Kidney epithelial cell (primary cell): ENCODE results near the gene CD300E. TPM values are rescaled to one million over a fixed set of nuclear protein-coding genes. Genes with fewer than 3 reads are reported as not detected.

ENCODE experiments used
- DNase-seq: peaks from one replicate; pipeline ENCODE4 v3.0.0-alpha.2; 2010; ENCODE audit warnings: low read depth
- H3K27me3 ChIP-seq: 2 replicates; pipeline ENCODE4 v1.6.0; 2011; ENCODE audit warnings: low read length; ENCODE audit not compliant: control insufficient read depth, insufficient read depth
- H3K36me3 ChIP-seq: 2 replicates; pipeline ENCODE4 v1.5.1; 2011; ENCODE audit warnings: low read length; ENCODE audit not compliant: control insufficient read depth, insufficient read depth
- H3K4me3 ChIP-seq: 2 replicates; pipeline ENCODE4 v1.5.1; 2011; ENCODE audit warnings: low read depth, mild to moderate bottlenecking, control low read depth, low read length
- CTCF ChIP-seq: IDR thresholded peaks from 2 replicates; pipeline ENCODE4 v1.5.1; 2011; ENCODE audit warnings: mild to moderate bottlenecking, moderate library complexity, low read length, control low read depth, inconsistent platforms; ENCODE audit not compliant: insufficient read depth, poor library complexity, severe bottlenecking
- total RNA-seq: library from RNA; depleted of rRNA; stranded (reverse); fragments of >200 nt; gene quantifications from 2 replicates; pipeline ENCODE4 v1.2.3, GENCODE V29; 2015

CD300E gene
- total RNA-seq, 1 donor from 2014 or later: not detected

GRCh38 chr17:74606050-74606449, 17.5 kb downstream of the CD300E start:
- no peak for DNase-seq
- TF ChIP-seq CTCF: no peak
- Histone ChIP-seq H3K27me3 (peaks cover 14% of the 10 kb centered on the region), H3K4me3 (no peak overlapping the region), H3K36me3 (no peaks in the 10 kb centered on the region)

GRCh38 chr17:74605361-74605760, 18.2 kb downstream of the CD300E start:
- no peak for TF ChIP-seq CTCF
- Histone ChIP-seq H3K27me3 (peaks cover 14% of the 10 kb centered on the region), H3K36me3 (no peaks in the 10 kb centered on the region), H3K4me3 (no peak overlapping the region)
- DNase-seq: no peak

GRCh38 chr17:74604761-74605160, 18.8 kb downstream of the CD300E start:
- no peak for DNase-seq
- Histone ChIP-seq H3K27me3 (peaks cover 14% of the 10 kb centered on the region), H3K36me3 (no peaks in the 10 kb centered on the region), H3K4me3 (no peak overlapping the region)
- no peak for TF ChIP-seq CTCF

- Histone ChIP-seq H3K4me3 (no peak overlapping the region), H3K27me3 (peaks cover 16% of the 10 kb centered on the region), H3K36me3 (no peaks in the 10 kb centered on the region)
- DNase-seq: no peak
- TF ChIP-seq CTCF: no peak
Observed at GRCh38 chr17:74604200-74604599, 19.3 kb downstream of the CD300E start.

- no peak for DNase-seq
- H3K36me3 ChIP-seq: no peaks in the 10 kb centered on the region
- TF ChIP-seq CTCF: no peak
- peaks cover 20% of the 10 kb centered on the region for H3K27me3 ChIP-seq
- H3K4me3 ChIP-seq: no peak overlapping the region
Observed at GRCh38 chr17:74603746-74604145, 19.8 kb downstream of the CD300E start.

GRCh38 chr17:74603037-74603635, 20.4 kb downstream of the CD300E start:
- no peak for TF ChIP-seq CTCF
- H3K4me3 ChIP-seq: no peak overlapping the region
- H3K36me3 ChIP-seq: no peaks in the 10 kb centered on the region
- H3K27me3 ChIP-seq: peaks cover 20% of the 10 kb centered on the region
- DNase-seq: no peak
